ENCODE data around the gene NCAPH2. TPM values are rescaled to one million over a fixed set of nuclear protein-coding genes. Genes with fewer than 3 reads are reported as not detected.

The NCAPH2 gene
- total RNA-seq, 1 donor from 2014 or later = 14.4 TPM

- peak; percentile 93 for DNase-seq (ENCODE audit: low spot score)
Observed at GRCh38 chr22:50474710-50475651, 33.0 kb upstream of the NCAPH2 start, which contains the start of gene SBF1. Gene SBF1 (minus strand): TSS chr22:50475035. CDS start chr22:50474840, 195 bp downstream.

- DNase-seq (ENCODE audit: low spot score) = no peak
Observed at GRCh38 chr22:50475652-50476002, 32.4 kb upstream of the NCAPH2 start.

- DNase-seq (ENCODE audit: low spot score) = no peak
Observed at GRCh38 chr22:50476868-50477267, 31.2 kb upstream of the NCAPH2 start.

GRCh38 chr22:50477923-50478322 is 30.1 kb upstream of the NCAPH2 start:
- DNase-seq (ENCODE audit: low spot score) = no peak

GRCh38 chr22:50479721-50480120 is 28.3 kb upstream of the NCAPH2 start:
- DNase-seq (ENCODE audit: low spot score) = no peak

- DNase-seq (ENCODE audit: low spot score) = no peak
Observed at GRCh38 chr22:50481045-50481439, 27.0 kb upstream of the NCAPH2 start.

GRCh38 chr22:50481440-50482106 is 26.5 kb upstream of the NCAPH2 start, which contains the start of gene ADM2:
Gene ADM2 (plus strand): TSS chr22:50481543. CDS start chr22:50481848, 305 bp downstream.
- DNase-seq (ENCODE audit: low spot score) = no peak

GRCh38 chr22:50482107-50483074 is 25.6 kb upstream of the NCAPH2 start:
- DNase-seq (ENCODE audit: low spot score) = no peak

- no peak for DNase-seq (ENCODE audit: low spot score)
Observed at GRCh38 chr22:50483106-50483505, 24.9 kb upstream of the NCAPH2 start.

- no peak for DNase-seq (ENCODE audit: low spot score)
Observed at GRCh38 chr22:50483556-50483955, 24.5 kb upstream of the NCAPH2 start.

GRCh38 chr22:50483977-50484853 is 23.8 kb upstream of the NCAPH2 start:
- DNase-seq (ENCODE audit: low spot score) = no peak

GRCh38 chr22:50485221-50486131 is 22.5 kb upstream of the NCAPH2 start:
- no peak for DNase-seq (ENCODE audit: low spot score)

- no peak for DNase-seq (ENCODE audit: low spot score)
Observed at GRCh38 chr22:50486561-50487289, 21.3 kb upstream of the NCAPH2 start, which contains the start of gene MIOX. Gene MIOX (plus strand): TSS chr22:50486859. CDS start chr22:50486898, 39 bp downstream.

- DNase-seq (ENCODE audit: low spot score) = no peak
Observed at GRCh38 chr22:50487290-50488005, 20.6 kb upstream of the NCAPH2 start.

- no peak for DNase-seq (ENCODE audit: low spot score)
Observed at GRCh38 chr22:50488006-50488677, 19.9 kb upstream of the NCAPH2 start.

- no peak for DNase-seq (ENCODE audit: low spot score)
Observed at GRCh38 chr22:50488886-50489285, 19.1 kb upstream of the NCAPH2 start.

Measured in umbilical cord (tissue), 2 donors.